BE2C (cell line): Measurements from ENCODE around the gene ZBTB7B.

Source experiments
- DNase-seq: peaks from one replicate; pipeline ENCODE4 v3.0.0-alpha.2; 2020
- H3K27me3 ChIP-seq: fragments of 250-450 bp; sonication (Bioruptor Pico); 2 replicates; pipeline ENCODE4 v1.5.1; 2020; ENCODE audit warnings: mild to moderate bottlenecking
- H3K36me3 ChIP-seq: fragments of 250-450 bp; sonication (Bioruptor Pico); 2 replicates; pipeline ENCODE4 v1.5.1; 2020; ENCODE audit warnings: mild to moderate bottlenecking
- H3K4me1 ChIP-seq: fragments of 250-450 bp; sonication (Bioruptor Pico); 2 replicates; pipeline ENCODE4 v1.5.1; 2020
- H3K4me3 ChIP-seq: 2 replicates; pipeline ENCODE4 v1.5.1; 2011; ENCODE audit warnings: low read depth, low read length
- H3K9me3 ChIP-seq: fragments of 250-450 bp; sonication (Bioruptor Pico); 2 replicates; pipeline ENCODE4 v1.5.1; 2020
- TF ChIP-seq, protein P1 (sequence below): IDR thresholded peaks from 2 replicates; pipeline ENCODE4 v1.5.1; 2012; ENCODE audit warnings: mild to moderate bottlenecking, low read depth, low read length

The ZBTB7B gene

GRCh38 chr1:155017041-155017945 lies 14.7 kb downstream of the ZBTB7B start:
- TF ChIP-seq, protein P1, sequence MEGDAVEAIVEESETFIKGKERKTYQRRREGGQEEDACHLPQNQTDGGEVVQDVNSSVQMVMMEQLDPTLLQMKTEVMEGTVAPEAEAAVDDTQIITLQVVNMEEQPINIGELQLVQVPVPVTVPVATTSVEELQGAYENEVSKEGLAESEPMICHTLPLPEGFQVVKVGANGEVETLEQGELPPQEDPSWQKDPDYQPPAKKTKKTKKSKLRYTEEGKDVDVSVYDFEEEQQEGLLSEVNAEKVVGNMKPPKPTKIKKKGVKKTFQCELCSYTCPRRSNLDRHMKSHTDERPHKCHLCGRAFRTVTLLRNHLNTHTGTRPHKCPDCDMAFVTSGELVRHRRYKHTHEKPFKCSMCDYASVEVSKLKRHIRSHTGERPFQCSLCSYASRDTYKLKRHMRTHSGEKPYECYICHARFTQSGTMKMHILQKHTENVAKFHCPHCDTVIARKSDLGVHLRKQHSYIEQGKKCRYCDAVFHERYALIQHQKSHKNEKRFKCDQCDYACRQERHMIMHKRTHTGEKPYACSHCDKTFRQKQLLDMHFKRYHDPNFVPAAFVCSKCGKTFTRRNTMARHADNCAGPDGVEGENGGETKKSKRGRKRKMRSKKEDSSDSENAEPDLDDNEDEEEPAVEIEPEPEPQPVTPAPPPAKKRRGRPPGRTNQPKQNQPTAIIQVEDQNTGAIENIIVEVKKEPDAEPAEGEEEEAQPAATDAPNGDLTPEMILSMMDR: peak; percentile 99
- peak overlapping the region; percentile 51 for H3K4me3 ChIP-seq
- peaks cover 21% of the 10 kb centered on the region for H3K4me1 ChIP-seq
- DNase-seq: peak; percentile 94
- H3K27me3 ChIP-seq: no peaks in the 10 kb centered on the region
- H3K9me3 ChIP-seq: no peaks in the 10 kb centered on the region
- H3K36me3 ChIP-seq: peaks cover 17% of the 10 kb centered on the region

DNA sequence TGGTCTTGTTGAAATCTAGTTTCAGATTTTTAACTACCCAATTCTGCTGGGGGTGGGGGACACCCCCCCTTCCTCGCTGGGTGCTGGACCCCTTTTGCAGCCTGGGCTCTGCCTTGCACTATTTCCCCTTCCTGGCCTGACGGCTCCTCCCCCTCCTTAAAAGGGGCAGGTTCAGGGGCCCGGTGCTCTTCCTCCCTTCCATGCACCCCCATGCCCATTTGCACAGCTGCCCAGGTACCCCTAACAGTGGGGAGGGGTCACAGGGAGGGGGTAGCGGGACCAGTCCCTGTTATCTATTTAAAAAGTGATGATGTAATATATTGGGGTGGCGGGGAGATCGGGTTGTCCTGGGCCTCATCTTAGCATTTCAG lies 15.3 kb downstream of the ZBTB7B start:
- Histone ChIP-seq H3K36me3 (peaks cover 17% of the 10 kb centered on the region), H3K27me3 (no peaks in the 10 kb centered on the region), H3K4me3 (peak overlapping the region; percentile 51), H3K9me3 (no peaks in the 10 kb centered on the region), H3K4me1 (peaks cover 16% of the 10 kb centered on the region)
- TF ChIP-seq, protein P1: no peak
- DNase-seq: peak; percentile 6

- Histone ChIP-seq H3K4me3 (no peak overlapping the region), H3K4me1 (peaks cover 11% of the 10 kb centered on the region)
- TF ChIP-seq, protein P1: no peak
Observed at GRCh38 chr1:155018617-155019348, 16.2 kb downstream of the ZBTB7B start.

DNA sequence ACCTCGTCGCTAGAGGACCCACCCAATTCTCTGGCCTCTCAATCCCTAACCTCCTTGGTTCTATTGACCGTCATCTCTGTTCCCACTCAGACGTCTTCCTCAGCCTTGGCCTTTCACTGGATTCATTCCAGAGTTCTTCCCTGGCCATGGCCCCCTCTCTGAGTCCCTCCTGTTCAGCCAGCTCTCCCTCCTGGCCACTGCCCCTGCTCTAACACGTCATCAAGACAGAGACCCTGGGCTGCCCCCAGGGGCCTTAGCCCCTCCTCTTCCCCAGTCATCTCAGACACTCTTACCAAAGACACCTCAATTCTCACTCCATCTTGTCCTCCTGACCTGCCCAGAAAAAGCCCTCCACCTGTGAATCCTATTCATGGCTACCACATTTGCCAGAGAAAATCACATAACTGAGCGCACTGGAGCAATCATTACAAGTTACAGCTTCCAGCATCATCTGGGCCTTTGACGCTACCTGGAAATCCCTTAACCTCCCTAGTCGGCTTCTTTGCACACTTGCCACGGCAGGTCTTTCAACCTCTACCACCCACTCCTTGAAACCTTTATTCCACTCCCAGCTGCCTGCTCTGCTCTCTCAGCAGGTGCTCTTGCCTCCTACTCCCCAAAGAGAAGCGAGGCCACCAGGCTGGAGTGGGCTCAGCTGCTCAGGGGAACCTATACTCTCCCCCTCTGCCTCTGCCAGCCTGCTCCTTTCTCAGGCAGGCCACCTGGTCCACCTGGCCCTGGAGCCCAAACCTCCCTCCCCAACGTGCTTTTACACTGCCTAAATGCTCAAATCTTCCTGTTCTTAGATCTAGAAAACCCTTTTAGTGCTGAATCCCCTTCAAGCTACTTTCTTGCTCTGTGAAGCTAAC lies 17.0 kb downstream of the ZBTB7B start:
- no peak for DNase-seq
- H3K27me3 ChIP-seq: no peaks in the 10 kb centered on the region
- TF ChIP-seq, protein P1: no peak
- H3K9me3 ChIP-seq: no peaks in the 10 kb centered on the region
- H3K4me1 ChIP-seq: peaks cover 11% of the 10 kb centered on the region
- peaks cover 16% of the 10 kb centered on the region for H3K36me3 ChIP-seq
- H3K4me3 ChIP-seq: no peak overlapping the region

More at GRCh38 chr1:155018617-155019348, 16.2 kb downstream of the ZBTB7B start:
- Histone ChIP-seq H3K9me3 (no peaks in the 10 kb centered on the region), H3K27me3 (no peaks in the 10 kb centered on the region), H3K36me3 (peaks cover 17% of the 10 kb centered on the region)
- no peak for DNase-seq

DNA sequence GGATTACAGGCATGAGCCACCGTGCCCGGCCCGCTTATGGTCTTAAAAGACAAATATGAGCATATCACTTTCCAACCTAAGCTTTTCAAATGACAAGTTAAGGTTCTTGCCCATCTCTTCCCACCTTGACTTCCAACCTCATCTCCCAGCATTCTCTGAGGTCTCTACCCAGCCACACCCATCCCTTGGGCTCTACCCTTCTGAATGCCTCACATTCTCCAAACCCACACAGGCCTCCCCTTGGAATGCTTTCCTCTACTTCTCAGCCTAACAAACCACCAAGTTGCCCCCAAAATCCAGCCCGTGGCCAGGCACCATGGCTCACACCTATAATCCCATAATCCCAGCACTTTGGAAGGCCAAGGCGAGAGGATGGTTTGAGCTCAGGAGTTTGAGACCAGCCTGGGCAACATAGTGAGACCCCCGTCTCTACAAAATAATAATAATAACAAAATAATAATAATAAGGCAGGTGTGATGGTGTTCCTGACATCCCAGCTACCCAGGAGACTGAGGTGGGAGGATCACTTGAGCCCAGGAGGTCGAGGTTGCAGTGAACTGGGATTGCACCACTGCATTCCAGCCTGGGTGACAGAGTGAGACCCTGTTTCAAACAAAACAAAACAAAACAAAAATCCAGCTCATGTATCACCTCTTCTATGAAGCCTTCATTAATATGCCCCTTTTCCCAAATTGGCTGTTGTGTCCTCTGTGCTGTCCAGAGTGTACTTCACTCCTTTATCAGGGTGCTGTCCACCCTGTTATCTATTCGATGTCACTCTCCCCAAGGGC lies 19.7 kb downstream of the ZBTB7B start:
- Histone ChIP-seq H3K4me3 (no peak overlapping the region), H3K4me1 (peaks cover 5% of the 10 kb centered on the region; the same call in 1 of the 2 replicates), H3K9me3 (no peaks in the 10 kb centered on the region), H3K27me3 (no peaks in the 10 kb centered on the region), H3K36me3 (no peaks in the 10 kb centered on the region)
- TF ChIP-seq, protein P1: no peak
- no peak for DNase-seq
